ENCODE data around the gene ARHGEF9.

The ARHGEF9 gene

GRCh38 chrX:63746278-63746677 lies 38.7 kb downstream of the ARHGEF9 start:
- no peak for DNase-seq

DNA sequence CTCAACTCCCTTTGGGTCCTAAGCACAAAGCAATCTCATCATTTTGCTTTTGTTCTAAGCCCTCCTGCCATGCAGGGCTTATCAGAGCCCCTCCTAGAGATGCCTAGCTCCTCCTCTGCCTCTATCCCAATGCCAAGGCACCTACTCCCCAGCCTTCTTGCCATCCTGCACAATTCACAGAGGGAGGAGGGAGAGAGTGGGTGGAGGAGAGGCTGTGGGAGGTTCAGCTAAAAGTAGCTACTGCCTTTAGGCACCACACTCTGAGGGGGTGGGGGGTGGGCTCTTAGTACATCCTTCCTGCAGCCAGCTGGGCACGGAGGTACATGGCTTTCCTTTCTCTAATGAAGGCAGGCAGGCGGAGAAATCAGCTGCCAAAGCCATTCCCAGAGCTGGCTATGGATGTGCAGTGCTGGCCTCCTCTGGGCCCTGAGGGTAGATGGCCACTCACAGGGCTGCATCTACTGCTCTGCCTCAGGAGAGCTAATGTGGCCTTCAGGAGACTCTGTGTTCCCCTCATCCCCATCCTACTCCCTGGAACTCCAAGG lies 40.1 kb downstream of the ARHGEF9 start:
- DNase-seq: no peak

DNA sequence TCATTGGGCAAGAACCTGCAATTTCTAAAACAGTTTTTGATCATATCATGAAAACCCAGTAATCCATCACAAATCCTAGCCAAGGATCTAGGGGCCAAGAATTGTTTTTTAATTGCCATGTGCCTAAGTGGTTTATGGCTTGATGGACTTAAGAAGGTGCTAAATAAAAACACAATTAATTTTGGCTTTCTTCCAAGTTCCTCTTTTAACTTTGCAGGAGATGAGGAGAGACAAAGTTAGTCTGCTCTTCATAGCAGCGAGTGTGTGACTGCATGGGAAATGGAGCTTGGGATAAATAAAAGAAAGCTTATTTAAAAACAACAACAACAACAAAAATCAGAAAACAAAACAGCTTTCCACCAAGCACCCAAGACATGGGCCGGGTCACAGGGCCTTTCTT lies 41.4 kb downstream of the ARHGEF9 start:
- no peak for DNase-seq

GRCh38 chrX:63740382-63740781 lies 44.6 kb downstream of the ARHGEF9 start:
- DNase-seq: no peak

- no peak for DNase-seq
Observed at GRCh38 chrX:63739885-63740284, 45.1 kb downstream of the ARHGEF9 start.

DNA sequence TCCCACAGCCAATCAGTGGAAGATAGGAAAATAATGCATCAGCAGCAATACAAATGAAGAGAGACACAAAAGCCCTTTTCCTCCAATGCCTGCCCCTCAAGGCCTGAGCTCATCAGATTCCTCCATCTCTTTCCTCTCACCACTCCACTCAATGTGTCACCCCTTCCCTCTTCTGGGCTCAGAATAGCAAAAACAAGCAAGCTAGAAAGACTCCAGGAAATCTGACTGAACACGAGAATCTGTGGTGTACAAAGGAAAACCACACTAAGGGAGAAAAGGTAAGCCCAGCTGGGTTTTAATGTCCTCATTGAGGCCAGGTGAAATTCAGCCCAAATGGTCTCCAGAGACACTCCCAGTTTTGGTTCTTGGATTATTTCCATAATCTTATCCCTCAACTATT lies 46.3 kb downstream of the ARHGEF9 start:
- no peak for DNase-seq

- no peak for DNase-seq
Observed at GRCh38 chrX:63737131-63737921, 47.7 kb downstream of the ARHGEF9 start.

DNA sequence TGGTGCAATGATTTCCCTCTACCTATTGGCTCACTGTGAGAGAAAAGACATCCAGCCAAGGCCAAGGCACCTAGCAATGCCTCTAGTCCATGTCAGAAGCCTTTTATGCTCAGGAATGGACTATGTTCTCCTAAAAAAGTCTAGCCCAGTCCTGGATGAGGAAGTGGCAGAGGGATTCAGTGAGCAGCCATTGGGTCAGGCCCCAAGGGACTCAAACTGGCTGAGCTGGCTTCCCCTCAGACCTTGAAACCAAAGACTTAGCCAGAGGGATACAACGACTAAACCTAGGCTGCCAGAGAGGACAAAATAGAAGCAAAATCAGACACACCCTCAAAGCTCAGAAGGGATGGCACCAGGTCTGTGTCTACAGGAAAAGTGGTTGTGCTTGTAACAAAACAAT lies 49.1 kb downstream of the ARHGEF9 start:
- DNase-seq: no peak

GRCh38 chrX:63720293-63720692 lies 64.7 kb downstream of the ARHGEF9 start:
- no peak for DNase-seq

DNA sequence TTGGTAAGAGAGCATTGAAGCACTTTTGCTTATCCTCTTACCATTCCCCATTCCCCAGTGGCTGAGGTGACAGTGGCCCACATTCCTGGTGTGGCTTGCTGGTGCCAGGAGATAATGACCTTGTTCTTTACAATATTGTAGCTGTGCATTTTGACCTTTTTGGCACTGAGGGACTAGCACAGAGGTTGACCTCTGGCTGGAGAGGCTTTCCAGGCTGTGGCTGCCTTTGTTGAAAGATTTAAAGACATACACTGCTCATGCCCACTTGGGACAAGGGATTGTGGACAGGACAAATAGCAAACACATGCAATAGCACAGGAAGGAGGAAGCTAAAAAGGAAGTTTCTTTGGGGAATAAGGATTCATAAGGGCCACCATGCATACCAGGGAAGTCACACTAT lies 65.4 kb downstream of the ARHGEF9 start:
- DNase-seq: no peak

- no peak for DNase-seq
Observed at GRCh38 chrX:63718010-63718694, 66.9 kb downstream of the ARHGEF9 start.

GRCh38 chrX:63713526-63713925 lies 71.5 kb downstream of the ARHGEF9 start:
- no peak for DNase-seq

- DNase-seq: no peak
Observed at GRCh38 chrX:63708801-63709200, 76.2 kb downstream of the ARHGEF9 start.

GRCh38 chrX:63702556-63702955 lies 82.5 kb downstream of the ARHGEF9 start:
- no peak for DNase-seq

DNA sequence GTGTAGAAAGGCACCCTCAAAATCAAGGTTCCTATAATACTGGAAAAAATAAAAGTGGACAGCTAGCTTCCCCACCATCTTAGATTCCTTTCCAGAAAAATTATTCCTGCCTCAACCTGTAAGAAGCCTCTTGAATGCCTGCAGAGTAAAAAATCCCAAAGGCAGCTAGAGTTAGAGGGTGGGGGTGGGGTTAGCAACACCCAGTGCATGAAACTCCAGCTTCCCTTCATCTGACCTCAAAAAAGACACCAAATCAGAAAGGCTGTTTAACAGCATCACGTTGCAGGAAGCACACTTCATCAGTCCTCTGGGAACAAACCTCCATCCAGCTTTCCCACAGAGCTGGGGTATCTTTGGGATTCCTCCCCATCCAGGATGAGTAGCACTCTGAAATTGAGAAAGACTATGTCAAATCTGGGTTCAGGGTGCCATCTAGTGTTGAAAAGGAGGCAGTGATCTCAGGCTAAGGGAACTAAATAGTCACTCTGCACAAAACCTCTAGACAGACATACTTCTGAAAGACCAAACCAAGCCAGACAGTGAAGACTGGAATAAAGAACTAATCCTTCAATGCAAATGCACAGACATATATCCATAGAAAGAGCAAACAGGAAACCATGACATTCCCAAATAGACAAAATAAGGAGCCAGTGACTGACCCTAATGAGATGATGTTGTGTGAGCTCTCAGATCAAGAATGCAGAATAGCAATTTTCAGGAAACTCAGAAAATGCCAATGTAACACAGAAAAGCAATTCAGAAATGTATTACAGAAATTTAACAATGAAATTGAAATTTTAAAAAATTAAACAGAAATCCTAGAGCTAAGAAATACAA lies 97.9 kb downstream of the ARHGEF9 start:
- DNase-seq: peak; percentile 11 to 40

DNA sequence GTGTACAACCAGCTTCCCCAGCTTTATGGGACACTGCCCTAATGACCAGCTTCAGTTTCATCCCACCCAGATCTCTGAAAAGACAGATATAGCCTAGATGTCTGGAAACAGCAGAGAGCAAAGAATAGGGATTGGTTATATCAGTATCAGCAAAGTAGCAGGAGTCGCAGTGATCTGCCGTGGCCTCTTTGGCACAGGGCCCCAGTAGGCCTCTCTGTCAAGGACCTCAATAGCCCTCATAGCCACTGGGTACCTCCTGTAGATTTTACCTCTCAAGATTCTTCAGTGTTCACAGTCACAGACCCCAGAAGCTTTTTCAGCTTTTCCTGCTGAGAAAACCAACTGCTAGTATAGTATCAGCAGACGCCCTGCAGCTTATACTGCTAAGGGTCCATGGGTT lies 104.6 kb downstream of the ARHGEF9 start:
- no peak for DNase-seq

DNA sequence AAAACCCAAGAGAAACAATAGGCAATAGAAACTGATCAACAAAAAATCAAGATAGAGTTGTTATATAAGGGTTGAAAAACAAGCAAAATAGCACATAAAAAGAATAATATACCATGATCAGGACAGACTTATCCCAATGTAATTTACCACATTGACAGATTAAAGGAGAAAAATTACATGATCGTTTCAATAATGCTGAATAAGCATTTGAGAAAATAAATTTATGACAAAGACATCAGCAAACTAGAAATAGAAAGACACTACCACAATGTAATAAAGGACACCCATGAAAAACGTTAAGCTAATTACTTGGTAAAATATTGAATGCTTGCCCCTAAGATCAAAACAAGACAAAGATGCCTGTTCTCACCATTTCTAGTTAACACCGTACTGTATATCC lies 105.6 kb downstream of the ARHGEF9 start:
- DNase-seq: no peak

DNA sequence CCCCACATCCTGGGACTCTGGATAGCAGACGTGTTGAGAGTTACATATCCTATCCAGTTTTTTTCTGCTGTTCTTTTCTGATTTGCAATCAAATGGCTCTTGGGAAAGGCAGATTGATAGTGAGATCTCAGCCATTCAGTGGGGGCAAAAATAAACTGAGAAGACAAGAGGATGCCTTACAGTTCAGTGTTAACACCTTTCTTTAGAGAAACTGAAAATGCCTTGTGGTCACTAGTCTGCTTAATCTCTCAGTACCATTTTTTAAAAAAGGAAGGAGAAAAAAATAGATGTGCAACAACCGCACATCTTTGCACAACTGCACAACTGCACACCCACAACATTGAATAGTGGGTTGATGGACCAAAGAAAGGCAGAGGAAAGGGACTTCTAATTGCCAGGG lies 109.3 kb downstream of the ARHGEF9 start:
- no peak for DNase-seq

- no peak for DNase-seq
Observed at GRCh38 chrX:63673896-63674295, 111.1 kb downstream of the ARHGEF9 start.

DNA sequence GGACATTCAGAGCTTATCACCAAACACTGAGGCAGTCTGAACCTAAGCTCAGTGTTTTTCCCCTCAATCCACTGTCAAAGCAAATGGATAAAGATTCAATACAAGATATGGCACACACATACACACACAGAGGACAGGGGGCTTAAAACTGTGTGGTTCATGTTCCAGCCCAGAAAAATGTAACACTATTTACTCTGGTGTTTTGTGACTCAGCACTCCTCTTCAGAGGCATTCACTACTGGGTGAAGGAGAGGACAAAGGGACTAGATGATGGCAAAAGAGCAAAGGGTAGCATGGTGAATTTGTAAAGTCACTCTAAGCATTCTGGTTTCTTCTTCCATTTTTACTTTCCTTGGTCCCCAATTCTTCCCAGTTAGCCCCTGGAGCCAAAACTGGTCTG lies 120.3 kb downstream of the ARHGEF9 start:
- DNase-seq: no peak

- DNase-seq: no peak
Observed at GRCh38 chrX:63664083-63664482, 120.9 kb downstream of the ARHGEF9 start.

DNA sequence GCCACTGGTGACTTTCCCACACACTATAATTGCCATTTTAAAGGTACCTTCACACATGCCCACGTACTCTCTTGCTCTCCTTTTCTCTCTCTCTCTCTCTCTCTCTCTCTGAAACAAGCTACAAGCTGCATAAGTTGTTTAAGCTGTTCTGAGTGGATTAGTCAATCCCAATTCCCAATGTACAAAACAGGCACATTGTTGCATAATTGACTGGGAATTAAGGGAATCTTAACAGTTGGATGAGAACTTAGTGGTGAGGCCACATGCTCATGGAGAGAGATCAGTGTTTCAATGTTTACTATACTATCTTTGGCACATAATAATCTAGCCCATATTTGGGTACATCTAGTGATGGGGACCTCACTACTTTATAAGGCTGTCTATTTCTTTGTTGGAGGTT lies 123.3 kb downstream of the ARHGEF9 start:
- DNase-seq: peak in 1 of 2 experiments; percentile 74

DNA sequence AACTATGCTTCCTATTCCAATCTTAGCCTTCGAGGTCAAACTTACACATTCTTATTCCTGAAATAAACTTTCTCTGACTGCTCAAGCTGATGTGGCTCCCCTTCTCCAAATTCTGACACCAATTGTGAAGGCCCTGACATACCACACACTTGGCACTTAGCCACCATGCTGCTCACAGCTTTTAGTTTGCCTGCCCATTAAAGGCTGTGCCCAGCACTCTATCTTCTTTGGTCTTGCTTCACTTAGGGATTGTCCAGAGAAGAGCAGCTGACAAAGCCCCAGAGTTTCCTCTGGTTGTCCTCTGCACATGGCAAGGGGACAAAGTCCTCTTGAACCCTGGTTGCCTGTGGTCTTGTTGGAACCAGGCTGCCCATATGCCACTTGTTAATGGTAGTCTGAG lies 126.1 kb downstream of the ARHGEF9 start:
- peak in 1 of 2 experiments; percentile 3 for DNase-seq
